WTC11 (cell line): ENCODE data around the gene DNAJC7.

Experiments used
- CREB1 ChIP-seq: sonication (generic); formaldehyde crosslinking; IDR thresholded peaks from 2 replicates; pipeline ENCODE4 v1.8.0; 2023; ENCODE audit warnings: mild to moderate bottlenecking, missing genetic modification reagents
- NFYB ChIP-seq: sonication (generic); formaldehyde crosslinking; conservative IDR thresholded peaks from 2 replicates; pipeline ENCODE4 v1.8.0; 2022; ENCODE audit warnings: low read depth, missing genetic modification reagents
- TF ChIP-seq, protein P1 (sequence below): fragments of 200-600 bp; IDR thresholded peaks from 2 replicates; pipeline ENCODE4 v1.8.0; 2022; ENCODE audit warnings: antibody characterized with exemption
- TF ChIP-seq, protein P2 (sequence below): sonication (generic); formaldehyde crosslinking; IDR thresholded peaks from 2 replicates; pipeline ENCODE4 v1.8.0; 2022; ENCODE audit warnings: mild to moderate bottlenecking, missing genetic modification reagents
- TF ChIP-seq, protein P3 (sequence below): sonication (generic); formaldehyde crosslinking; conservative IDR thresholded peaks from 2 replicates; pipeline ENCODE4 v1.8.1; 2022; ENCODE audit warnings: mild to moderate bottlenecking, missing genetic modification reagents
- TF ChIP-seq, protein P4 (sequence below): sonication (generic); formaldehyde crosslinking; IDR thresholded peaks from 2 replicates; pipeline ENCODE4 v1.8.1; 2022; ENCODE audit warnings: mild to moderate bottlenecking, missing genetic modification reagents, moderate library complexity, borderline replicate concordance
- TF ChIP-seq, protein P5 (sequence below): sonication (generic); formaldehyde crosslinking; IDR thresholded peaks from 2 replicates; pipeline ENCODE4 v1.8.1; 2022; ENCODE audit warnings: missing genetic modification reagents, borderline replicate concordance
- TF ChIP-seq, protein P6 (sequence below): sonication (generic); formaldehyde crosslinking; conservative IDR thresholded peaks from 2 replicates; pipeline ENCODE4 v1.8.1; 2023; ENCODE audit warnings: mild to moderate bottlenecking, low read depth, missing genetic modification reagents, moderate library complexity
- TF ChIP-seq, protein P7 (sequence below): sonication (generic); formaldehyde crosslinking; IDR thresholded peaks from 2 replicates; pipeline ENCODE4 v1.8.1; 2023; ENCODE audit warnings: mild to moderate bottlenecking, moderate library complexity, missing genetic modification reagents

DNA sequence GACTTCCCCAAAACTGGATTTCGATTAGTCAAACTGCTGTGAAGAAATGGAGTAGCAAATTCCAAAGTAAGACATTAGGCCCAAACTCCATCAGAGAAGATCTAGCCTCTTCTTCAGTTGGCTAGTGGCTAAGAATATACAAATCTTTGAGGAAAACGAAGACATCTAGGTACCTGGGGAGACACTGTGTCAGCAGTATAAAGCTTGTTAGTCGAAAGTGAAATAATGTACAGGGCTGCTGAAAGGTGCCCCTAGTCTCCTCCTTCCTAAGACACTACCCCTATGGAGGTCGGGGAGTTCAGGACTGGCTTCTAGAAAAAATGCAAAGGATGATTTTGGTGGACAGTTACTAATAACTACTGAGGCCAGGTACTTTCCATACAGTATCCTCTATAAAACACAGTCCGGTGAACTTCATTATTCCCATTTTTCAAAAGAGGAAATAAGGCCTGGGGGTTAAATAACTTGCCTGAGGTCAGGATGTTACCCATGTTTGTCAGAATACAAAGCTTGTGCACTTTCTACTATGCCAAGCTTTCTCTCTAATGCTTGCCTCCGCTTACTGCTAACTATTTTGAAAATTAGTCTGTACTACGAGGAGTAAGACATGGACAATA lies 15.0 kb downstream of the DNAJC7 start:
- TF ChIP-seq, protein P1, sequence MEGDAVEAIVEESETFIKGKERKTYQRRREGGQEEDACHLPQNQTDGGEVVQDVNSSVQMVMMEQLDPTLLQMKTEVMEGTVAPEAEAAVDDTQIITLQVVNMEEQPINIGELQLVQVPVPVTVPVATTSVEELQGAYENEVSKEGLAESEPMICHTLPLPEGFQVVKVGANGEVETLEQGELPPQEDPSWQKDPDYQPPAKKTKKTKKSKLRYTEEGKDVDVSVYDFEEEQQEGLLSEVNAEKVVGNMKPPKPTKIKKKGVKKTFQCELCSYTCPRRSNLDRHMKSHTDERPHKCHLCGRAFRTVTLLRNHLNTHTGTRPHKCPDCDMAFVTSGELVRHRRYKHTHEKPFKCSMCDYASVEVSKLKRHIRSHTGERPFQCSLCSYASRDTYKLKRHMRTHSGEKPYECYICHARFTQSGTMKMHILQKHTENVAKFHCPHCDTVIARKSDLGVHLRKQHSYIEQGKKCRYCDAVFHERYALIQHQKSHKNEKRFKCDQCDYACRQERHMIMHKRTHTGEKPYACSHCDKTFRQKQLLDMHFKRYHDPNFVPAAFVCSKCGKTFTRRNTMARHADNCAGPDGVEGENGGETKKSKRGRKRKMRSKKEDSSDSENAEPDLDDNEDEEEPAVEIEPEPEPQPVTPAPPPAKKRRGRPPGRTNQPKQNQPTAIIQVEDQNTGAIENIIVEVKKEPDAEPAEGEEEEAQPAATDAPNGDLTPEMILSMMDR: no peak
- TF ChIP-seq, protein P2, sequence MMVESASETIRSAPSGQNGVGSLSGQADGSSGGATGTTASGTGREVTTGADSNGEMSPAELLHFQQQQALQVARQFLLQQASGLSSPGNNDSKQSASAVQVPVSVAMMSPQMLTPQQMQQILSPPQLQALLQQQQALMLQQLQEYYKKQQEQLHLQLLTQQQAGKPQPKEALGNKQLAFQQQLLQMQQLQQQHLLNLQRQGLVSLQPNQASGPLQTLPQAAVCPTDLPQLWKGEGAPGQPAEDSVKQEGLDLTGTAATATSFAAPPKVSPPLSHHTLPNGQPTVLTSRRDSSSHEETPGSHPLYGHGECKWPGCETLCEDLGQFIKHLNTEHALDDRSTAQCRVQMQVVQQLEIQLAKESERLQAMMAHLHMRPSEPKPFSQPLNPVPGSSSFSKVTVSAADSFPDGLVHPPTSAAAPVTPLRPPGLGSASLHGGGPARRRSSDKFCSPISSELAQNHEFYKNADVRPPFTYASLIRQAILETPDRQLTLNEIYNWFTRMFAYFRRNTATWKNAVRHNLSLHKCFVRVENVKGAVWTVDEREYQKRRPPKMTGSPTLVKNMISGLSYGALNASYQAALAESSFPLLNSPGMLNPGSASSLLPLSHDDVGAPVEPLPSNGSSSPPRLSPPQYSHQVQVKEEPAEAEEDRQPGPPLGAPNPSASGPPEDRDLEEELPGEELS: no peak
- TF ChIP-seq, protein P3, sequence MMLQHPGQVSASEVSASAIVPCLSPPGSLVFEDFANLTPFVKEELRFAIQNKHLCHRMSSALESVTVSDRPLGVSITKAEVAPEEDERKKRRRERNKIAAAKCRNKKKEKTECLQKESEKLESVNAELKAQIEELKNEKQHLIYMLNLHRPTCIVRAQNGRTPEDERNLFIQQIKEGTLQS (CRISPR knock-in tag): no peak
- TF ChIP-seq CREB1 (CRISPR knock-in tag): no peak
- TF ChIP-seq NFYB: no peak
- TF ChIP-seq, protein P4, sequence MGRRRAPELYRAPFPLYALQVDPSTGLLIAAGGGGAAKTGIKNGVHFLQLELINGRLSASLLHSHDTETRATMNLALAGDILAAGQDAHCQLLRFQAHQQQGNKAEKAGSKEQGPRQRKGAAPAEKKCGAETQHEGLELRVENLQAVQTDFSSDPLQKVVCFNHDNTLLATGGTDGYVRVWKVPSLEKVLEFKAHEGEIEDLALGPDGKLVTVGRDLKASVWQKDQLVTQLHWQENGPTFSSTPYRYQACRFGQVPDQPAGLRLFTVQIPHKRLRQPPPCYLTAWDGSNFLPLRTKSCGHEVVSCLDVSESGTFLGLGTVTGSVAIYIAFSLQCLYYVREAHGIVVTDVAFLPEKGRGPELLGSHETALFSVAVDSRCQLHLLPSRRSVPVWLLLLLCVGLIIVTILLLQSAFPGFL (CRISPR knock-in tag): no peak
- TF ChIP-seq, protein P5, sequence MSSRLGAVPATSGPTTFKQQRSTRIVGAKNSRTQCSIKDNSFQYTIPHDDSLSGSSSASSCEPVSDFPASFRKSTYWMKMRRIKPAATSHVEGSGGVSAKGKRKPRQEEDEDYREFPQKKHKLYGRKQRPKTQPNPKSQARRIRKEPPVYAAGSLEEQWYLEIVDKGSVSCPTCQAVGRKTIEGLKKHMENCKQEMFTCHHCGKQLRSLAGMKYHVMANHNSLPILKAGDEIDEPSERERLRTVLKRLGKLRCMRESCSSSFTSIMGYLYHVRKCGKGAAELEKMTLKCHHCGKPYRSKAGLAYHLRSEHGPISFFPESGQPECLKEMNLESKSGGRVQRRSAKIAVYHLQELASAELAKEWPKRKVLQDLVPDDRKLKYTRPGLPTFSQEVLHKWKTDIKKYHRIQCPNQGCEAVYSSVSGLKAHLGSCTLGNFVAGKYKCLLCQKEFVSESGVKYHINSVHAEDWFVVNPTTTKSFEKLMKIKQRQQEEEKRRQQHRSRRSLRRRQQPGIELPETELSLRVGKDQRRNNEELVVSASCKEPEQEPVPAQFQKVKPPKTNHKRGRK (CRISPR knock-in tag): no peak
- TF ChIP-seq, protein P6, sequence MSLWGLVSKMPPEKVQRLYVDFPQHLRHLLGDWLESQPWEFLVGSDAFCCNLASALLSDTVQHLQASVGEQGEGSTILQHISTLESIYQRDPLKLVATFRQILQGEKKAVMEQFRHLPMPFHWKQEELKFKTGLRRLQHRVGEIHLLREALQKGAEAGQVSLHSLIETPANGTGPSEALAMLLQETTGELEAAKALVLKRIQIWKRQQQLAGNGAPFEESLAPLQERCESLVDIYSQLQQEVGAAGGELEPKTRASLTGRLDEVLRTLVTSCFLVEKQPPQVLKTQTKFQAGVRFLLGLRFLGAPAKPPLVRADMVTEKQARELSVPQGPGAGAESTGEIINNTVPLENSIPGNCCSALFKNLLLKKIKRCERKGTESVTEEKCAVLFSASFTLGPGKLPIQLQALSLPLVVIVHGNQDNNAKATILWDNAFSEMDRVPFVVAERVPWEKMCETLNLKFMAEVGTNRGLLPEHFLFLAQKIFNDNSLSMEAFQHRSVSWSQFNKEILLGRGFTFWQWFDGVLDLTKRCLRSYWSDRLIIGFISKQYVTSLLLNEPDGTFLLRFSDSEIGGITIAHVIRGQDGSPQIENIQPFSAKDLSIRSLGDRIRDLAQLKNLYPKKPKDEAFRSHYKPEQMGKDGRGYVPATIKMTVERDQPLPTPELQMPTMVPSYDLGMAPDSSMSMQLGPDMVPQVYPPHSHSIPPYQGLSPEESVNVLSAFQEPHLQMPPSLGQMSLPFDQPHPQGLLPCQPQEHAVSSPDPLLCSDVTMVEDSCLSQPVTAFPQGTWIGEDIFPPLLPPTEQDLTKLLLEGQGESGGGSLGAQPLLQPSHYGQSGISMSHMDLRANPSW (CRISPR knock-in tag): no peak
- TF ChIP-seq, protein P7, sequence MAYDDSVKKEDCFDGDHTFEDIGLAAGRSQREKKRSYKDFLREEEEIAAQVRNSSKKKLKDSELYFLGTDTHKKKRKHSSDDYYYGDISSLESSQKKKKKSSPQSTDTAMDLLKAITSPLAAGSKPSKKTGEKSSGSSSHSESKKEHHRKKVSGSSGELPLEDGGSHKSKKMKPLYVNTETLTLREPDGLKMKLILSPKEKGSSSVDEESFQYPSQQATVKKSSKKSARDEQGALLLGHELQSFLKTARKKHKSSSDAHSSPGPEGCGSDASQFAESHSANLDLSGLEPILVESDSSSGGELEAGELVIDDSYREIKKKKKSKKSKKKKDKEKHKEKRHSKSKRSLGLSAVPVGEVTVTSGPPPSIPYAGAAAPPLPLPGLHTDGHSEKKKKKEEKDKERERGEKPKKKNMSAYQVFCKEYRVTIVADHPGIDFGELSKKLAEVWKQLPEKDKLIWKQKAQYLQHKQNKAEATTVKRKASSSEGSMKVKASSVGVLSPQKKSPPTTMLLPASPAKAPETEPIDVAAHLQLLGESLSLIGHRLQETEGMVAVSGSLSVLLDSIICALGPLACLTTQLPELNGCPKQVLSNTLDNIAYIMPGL (CRISPR knock-in tag): no peak
